GM21529 (cell line): ENCODE data around the gene PSMD12.
"Not testable (repeated sequence)": the region's sequence is repeated elsewhere in the genome, so short reads cannot be mapped to it uniquely, and the experiment has no call there.

ENCODE experiments used
- ATAC-seq: cut with Tn5 transposase; IDR thresholded peaks from one replicate; pipeline ENCODE4 v1.9.1; 2021; ENCODE audit not compliant: unreplicated experiment

The PSMD12 gene

DNA sequence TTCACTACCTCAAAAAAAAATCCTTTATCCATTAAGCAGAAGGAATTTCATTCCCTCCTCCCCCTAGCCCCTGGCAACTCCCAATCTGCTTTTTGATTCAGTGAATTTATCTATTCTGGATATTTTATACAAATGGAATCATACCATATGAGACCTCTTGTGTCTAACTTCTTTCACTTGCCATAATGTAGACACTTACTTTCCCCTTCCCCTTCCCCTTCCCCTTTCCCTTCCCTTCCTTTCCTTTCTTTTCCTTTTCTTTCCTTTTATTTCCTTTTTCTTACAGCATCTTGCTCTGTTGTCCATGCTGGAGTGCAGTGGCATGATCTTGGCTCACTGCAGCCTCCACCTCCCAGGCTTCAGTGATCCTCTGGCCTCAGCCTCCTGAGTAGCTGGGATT lies 50.5 kb downstream of the PSMD12 start:
- no peak for ATAC-seq

DNA sequence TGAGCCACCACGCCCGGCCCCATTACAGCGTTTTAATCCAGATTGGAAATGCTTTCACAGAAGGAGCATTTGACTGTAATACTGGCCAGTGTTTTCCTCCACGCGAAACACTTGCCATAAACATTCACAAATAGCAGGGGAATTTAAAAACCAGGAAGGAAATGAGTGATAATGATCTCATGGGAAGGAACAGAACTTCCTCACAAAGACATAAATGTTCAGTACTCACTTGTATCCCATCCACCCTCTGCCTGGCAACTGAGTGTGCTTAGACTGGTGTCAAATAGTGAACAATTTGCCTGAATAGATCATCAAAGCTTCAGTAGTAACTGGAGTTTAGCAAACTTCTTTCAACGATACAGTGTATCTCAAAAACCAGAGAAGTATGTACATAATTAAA lies 54.1 kb downstream of the PSMD12 start:
- ATAC-seq = no peak

DNA sequence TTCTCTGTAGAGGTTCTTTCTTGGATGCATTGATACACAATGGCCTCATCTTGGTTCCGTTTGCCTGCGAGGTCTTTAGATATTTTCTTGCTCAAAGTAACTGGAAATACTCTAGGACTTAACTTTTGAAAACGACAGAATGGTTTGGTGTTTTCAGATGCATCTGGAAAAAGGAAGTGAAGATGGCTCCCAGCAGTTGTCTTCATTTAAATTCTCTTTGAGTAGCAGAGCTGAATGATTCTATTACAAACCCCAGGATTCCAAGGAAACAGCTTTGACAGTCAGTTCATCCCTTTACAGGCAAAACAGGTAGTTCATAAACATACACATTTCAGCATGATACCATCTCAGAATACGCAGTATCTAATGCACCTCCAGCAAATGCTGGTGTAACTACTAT lies 54.8 kb downstream of the PSMD12 start:
- no peak for ATAC-seq

DNA sequence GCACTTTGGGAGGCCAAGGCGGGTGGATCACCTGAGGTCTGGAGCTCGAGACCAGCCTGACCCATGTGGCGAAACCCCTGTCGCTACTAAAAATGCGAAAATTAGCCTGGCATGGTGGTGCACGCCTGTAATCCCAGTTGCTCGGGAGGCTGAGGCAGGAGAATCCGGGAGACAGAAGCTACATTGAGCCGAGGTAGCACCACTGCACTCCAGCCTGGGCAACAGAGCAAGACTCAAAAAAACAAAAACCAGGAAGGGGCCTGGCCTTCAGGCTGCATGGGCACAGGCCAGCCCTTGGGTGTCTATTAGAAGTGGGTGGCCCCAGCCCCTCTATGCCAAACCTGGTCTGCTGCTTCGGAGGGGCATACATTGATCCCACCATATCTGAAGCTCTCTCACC lies 56.0 kb downstream of the PSMD12 start:
- no peak for ATAC-seq

DNA sequence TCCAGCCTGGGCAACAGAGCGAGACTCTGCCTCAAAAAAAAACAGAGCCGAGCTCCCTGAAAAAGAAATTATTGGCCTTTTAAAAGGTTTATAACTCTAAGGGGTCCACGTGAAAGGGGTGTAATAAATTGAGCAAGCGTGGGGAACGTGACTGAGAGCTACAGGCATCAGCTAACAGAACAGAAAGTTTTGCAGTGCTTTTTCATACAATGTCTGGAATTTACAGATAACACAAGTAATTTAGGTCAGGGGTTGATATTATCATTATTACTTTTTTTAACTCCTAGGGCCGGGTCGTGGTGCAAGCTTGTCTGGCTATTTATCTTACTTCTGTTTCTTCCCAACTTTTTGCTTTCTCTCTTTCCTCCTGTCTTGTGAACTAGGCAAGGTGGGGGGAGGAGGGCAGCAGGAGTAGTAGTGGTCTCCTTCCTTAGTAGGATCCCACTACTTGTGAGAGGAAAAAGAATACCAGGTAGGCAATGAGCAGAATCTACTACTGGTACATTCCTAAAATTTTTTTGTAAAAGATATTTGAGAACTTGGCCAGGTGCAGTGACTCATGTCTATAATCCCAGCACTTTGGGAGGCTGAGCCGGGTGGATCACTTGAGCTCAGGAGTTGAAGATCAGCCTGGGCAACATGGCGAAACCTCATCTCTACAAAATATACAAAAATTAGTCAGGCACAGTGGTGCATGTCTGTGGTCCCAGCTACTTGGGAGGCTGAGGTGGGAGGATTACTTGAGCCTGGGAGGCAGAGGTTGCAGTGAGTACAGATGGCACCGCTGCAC lies 60.7 kb downstream of the PSMD12 start:
- ATAC-seq = not testable (repeated sequence)

- ATAC-seq = no peak
Measured at GRCh38 chr17:67297454-67297960, 68.9 kb downstream of the PSMD12 start.

DNA sequence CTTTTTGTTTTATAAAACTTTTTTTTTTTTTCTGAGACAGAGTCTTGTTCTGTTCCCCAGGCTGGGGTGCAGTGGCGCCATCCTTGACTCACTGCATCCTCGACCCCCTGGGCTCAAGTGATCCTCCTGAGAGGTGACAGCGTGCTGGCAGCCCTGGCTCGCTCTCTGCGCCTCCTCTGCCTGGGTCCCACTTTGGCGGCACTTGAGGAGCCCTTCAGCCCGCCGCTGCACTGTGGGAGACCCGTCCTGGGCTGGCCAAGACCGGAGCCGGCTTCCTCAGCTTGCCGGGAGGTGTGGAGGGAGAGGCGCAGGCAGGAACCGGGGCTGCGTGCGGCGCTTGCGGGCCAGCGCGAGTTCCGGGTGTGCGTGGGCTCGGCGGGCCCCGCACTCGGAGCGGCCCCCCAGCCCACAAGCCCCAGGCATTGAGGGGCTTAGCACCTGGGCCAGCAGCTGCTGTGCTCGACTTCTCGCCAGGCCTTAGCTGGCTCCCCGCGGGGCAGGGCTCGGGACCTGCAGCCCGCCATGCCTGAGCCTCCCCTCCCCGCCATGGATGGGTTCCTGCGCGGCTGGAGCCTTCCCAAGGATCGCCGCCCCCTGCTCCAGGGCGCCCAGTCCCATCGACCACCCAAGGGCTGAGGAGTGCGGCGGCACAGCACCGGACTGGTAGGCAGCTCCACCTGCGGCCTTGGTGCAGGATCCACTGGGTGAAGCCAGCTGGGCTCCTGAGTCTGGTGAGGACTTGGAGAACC lies 71.8 kb downstream of the PSMD12 start:
- ATAC-seq = no peak

GRCh38 chr17:67293251-67294203 lies 72.8 kb downstream of the PSMD12 start:
- ATAC-seq = peak; percentile 82

DNA sequence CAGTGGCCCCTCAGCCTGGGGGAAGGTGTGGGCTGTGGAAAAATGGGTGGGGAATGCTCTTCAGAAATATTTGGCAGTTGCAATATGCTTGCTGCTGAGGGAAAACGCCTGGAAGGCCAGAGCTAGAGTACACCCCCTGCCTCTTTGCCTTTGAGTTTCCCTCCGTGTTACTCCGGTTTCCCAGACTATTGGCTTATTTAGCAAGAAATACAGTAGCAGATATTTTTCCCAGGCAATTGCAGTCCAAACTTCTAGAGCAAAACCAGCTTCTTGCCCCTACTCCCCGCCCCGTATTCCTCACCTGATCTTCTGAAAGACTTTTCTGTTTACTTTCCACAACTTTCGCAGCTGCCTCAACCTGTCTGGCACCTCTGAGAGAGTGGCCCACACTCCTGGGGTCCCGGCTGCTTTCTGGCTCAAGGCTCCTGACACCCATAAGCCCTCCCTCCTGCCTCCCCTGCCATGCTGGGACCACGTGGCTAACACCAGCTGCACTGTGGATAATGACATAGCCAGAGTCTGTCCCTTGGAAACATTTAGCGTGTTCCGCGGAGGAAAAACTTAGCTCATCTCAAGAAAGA lies 75.6 kb downstream of the PSMD12 start:
- no peak for ATAC-seq

DNA sequence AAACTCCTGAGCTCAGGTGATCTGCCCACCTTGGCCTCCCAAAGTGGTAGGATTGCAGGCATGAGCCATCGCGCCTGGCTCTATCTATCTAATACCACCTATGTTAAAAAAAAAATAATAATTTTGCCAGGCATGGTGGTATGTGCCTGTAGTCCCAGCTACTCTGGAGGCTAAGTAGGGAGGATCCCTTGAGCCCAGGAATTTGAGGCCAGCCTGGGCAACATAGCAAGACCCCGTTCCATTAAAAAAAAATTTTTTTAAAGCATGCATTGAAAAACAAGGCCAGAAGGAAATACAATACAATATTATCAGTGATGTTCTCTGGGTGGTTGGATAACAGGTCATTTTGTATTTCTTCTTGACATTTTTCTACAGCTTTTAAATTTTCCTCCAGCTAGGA lies 76.1 kb downstream of the PSMD12 start:
- no peak for ATAC-seq

DNA sequence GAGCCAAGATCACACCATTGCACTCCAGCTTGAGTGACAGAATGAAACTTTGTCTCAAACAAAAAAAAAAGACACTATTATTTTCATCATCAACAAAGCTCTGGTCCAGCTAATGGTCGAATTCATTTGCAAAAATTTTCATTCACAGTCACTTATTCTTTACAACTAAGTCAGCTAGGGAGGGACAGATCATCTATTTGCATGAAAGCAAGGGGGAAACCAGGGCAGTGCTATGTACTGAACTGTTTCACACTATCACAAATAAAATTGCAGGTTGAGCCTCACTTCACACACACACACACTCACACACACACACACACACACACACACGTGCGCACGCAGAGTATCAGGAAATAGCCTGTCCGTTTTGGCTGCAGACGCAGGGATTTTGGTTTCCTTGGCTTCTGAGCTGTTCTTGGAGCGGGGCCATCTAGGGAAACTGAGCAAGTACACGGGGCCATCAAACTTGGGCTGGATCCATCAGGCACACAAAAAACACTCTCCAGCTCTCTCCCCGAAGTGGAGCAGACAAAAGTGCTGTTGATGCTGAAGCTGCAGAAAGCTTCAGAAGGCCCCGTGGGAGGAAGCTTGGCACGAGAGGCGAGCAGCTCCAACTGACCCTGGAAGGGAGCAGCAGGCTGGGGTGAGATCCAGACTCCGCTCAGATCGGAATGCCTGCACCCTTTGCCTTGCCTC lies 77.0 kb downstream of the PSMD12 start:
- no peak for ATAC-seq
